Measurements from ENCODE around the gene MRAP2. TPM values are rescaled to one million over a fixed set of nuclear protein-coding genes. Genes with fewer than 3 reads are reported as not detected.
"Not testable (repeated sequence)": the region's sequence is repeated elsewhere in the genome, so short reads cannot be mapped to it uniquely, and the experiment has no call there.

Gene MRAP2
- total RNA-seq, 1 donor from 2014 or later: 7.5 TPM

DNA sequence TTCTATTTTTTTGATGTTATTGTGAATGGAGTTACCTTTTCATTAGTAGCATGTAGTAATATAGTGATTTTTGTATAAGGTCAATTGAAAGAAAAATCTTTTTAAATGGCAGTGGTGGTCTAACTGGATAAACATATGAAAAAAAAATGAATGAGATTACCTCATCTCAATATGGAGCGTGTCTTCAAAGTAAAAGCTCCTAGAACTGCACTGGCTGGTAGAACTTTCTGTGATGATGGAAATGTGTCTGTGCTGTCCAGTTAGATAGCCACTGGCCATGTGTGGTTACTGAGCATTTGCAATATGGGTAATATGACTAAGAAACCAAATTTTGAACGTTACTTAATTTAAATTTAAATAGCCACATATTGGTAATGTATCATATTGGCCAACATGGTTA is 44.1 kb downstream of the MRAP2 start:
- no peak for DNase-seq (ENCODE audit: low read depth)

DNA sequence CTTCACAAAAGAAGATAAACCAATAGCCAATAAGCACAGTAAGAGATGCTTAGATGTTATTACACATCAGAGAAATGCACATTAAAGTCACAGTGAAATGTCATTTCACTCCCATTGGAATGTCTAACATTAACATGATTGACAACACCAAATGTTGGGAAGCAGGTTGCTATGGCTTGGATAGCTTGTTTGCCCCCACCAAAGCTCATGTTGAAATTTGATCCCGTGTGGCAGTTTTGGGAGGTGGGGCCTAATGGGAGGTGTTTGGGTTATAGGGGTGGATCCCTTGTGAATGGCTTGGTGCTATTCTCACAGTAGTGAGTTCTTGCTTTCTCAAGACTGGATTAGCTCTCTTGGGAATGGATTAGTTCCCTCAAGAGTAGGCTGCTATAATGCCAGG is 44.8 kb downstream of the MRAP2 start:
- no peak for DNase-seq (ENCODE audit: low read depth)

DNA sequence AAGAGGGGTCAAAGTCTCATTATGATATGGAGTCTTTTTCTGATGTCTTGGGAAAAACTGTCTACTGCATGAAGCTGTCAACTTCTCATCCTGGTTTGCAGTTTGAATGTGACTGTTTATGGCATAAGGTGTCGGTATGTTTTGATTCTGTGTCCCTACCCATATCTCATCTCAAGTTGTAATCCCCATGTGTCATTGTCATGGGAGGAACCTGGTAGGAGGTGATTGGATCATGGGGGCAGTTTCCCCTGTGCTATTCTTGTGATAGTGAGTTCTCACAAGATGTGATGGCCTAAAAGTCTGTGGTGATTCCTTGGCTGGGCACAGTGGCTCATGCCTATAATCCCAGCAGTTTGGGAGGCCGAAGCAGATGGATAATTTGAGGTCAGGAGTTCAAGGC is 47.6 kb downstream of the MRAP2 start:
- no peak for DNase-seq (ENCODE audit: low read depth)

DNA sequence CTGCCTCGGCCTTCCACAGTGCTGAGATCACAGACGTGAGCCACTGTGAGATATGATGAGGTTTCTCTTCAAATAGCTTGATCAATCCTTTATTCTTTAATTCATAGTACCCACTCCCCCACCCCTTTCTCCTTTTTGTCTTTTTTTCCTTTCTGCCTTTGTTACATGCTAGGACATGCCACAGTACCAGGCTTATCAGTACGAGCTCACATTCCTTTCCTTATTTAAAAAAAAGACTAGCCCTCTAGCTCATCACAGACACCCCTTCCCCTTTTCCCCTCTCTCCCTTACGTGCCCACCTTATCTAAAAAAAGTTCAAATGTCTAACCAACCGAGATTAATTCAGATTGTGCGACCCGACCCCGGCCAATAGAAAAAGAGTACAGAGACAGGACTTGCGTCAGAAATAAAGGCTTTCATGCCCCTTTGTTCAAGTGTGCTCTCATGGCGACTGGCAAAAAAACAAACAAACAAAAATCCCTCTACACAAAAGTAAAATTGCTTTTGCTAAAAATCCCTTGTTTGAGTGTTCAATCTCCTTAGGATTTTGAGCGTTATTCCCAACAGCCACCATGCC is 49.2 kb downstream of the MRAP2 start:
- DNase-seq (ENCODE audit: low read depth): no peak

- DNase-seq (ENCODE audit: low read depth): not testable (repeated sequence)
These were observed 51.1 kb downstream of the MRAP2 start for GRCh38 chr6:84084705-84085104.

GRCh38 chr6:84086056-84086455 is 52.5 kb downstream of the MRAP2 start:
- DNase-seq (ENCODE audit: low read depth): no peak

DNA sequence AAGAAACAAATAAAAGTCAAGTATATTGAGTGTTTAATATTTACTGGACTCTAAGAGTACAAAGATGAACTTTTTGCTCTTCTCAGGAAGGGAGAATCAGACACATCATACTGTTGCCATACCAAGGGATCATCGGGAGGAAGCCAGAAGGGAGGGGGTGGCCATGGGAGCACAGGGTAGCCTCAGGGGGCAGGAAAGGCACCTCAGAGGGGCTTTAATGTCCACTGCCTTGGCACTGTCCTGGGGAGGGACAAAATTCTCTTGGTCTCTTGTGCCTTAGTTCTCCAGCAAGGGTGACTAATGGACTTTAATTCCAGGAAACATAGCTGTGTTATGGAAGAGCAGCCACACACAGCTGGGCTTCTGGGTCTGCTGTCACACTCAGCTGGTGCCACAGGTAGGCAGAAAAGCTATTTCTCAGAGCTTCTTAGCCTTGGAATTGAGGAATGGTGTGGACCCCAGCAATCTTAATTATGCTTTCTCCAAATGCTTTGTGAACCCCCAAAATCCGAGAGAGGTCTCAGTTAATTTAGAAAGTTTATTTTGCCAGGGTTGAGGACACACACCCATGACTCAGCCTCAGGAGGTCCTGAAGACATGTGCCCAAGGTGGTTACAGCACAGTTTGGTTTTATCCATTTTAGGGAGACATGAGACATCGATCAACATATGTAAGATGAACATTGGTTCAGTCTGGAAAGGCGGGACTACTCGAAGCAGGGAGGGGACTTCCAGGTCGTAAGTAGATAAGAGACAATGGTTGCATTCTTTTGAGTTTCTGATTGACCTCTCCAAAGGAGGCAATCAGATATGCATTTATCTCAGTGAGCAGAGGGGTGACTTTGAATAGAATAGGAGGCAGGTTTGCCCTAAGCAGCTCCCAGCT is 53.2 kb downstream of the MRAP2 start:
- DNase-seq (ENCODE audit: low read depth): peak; percentile 11

GRCh38 chr6:84089081-84089480 is 55.5 kb downstream of the MRAP2 start:
- no peak for DNase-seq (ENCODE audit: low read depth)

DNA sequence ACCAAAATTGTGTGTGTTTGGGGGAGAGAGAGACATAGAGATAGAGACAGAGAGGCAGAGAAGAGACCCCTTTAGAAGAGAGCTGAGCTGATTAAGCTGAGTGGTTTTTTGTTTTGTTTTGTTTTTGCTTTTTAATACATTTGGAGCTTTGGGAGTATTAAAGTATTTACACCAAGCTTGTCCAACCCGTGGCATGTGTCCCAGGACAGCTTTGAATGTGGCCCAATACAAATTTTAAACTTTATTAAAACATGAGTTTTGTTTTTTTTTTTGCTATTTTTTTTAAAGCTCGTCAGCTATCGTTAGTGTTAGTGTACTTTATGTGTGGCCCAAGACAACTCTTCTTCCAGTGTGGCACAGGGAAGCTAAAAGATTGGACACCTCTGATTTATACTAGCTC is 56.0 kb downstream of the MRAP2 start:
- DNase-seq (ENCODE audit: low read depth): no peak

DNA sequence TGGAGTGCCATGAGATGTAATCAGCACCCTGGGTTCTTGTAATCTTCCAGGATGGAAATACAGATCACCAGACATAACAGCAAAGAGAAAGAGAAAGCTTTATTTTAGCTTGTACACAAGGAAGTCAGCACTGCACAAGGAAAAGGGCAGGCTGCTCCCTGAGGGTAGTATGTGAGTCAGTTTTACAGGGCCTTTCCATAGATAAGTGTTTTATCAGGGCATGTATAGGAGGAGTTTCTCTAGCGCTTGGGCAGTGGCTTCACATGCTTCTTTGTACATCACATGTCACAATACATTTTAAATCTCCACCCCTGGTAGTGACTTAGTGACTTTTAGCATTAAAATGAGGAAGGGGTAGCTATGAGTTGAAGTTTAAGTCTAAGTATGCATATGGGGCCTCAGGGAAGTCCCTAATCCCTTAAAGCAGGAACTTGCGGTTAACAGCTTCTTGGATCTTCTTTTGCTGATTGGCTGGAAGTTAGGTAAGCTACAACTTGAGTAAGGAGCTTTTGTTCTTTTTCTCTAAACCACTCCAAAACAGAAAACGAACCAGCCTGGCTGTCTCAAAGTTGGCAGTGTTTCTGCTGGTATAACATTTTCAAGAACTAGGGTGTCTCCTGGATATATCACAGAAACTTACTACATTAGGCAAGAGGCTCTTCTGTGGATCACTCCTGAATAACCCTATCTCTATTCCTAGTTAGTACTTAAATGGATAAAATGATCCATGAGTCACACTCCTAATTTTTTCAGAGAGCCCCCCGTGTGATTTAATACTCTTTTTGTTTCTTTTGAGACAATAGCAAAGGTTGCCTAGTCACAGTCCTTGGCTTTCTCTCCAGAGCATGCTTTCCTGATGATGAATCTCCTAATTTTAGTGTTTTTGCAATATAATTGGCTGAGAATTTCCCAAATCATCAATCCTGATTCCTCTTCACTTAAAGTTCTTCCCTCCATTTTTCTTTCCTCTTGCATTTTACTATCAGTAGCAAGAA is 60.2 kb downstream of the MRAP2 start:
- DNase-seq (ENCODE audit: low read depth): peak; percentile 2

DNA sequence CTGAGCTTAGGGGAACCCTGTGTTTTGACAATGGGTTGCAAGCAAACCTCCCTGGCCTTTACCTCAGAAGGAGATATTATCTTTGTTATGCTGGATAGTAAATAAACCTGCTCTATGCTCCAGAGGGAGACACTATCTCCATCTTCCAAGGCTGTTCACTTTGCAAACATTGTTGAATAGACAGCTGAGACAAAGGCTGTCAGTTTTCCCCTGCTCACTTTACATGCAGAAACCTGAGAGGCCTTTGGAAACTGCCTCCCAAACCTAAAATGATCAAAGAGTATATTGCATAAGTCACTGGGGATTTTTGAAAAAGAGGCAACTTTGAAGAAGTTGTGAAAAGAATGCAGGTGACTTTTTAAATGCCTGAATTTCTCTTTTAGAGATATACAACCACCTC is 61.6 kb downstream of the MRAP2 start:
- no peak for DNase-seq (ENCODE audit: low read depth)

DNA sequence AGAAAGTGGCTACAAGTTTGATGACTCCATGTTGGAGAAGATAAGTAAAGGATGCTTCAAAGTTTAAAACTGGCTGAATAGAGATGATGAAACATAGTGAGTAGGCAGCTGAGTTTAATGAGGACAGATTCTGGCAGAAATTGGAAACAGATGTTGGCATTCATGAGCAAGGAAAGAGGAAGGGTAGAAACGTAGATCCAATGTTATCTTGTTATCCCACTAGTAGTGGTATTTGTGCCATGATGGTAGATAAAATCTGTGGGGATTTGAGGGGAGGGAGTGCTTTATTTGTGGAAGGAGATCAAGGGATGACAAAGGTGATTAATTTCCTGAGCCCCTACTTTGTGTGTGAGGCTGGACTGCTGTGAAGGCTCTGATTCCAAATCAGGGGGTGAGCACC is 69.5 kb downstream of the MRAP2 start:
- no peak for DNase-seq (ENCODE audit: low read depth)

DNA sequence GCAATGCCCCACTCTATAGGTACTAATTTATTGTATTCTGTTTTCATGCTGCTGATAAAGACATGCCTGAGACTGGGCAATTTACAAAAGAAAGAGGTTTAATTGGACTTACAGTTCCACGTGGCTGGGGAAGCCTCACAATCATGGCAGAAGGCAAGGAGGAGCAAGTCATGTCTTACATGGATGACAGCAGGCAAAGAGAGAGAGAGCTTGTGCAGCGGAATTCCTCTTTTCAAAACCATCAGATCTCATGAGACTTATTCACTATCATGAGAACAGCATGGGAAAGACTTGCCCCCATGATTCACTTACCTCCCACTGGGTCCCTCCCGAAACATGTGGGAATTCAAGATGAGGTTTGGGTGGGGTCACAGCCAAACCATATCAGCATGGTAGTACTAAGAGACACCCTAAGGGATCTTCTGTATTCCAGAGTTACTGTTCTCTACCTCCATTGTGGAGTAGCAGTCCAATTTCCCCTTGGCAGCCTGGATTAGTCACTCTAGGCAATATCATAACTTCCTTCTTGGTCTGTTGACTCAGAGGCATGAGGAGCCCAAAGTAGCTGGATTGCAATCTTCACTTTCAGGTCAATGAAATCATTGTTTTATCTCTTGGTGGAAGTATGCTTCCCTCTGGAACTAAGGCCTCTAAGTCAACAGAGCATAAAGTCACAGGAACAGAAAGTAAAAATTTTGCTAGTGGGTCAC is 71.8 kb downstream of the MRAP2 start:
- DNase-seq (ENCODE audit: low read depth): peak; percentile 54

DNA sequence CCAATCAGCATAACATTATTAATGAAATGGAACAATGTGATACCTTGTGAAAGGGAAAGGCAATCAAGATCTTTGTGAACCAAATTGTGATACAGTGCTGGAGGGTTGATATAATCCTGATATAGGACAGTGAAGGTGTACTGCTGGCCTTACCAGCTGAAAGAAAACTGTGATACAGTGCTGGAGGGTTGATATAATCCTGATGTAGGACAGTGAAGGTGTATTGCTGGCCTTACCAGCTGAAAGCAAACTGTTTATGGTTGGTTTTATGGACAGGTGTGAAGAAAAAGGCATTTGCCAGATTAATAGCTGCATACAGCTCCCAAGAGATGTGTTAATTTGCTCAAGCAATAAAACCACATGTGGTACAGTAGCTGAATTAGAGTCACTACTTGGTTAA is 73.9 kb downstream of the MRAP2 start:
- no peak for DNase-seq (ENCODE audit: low read depth)

DNA sequence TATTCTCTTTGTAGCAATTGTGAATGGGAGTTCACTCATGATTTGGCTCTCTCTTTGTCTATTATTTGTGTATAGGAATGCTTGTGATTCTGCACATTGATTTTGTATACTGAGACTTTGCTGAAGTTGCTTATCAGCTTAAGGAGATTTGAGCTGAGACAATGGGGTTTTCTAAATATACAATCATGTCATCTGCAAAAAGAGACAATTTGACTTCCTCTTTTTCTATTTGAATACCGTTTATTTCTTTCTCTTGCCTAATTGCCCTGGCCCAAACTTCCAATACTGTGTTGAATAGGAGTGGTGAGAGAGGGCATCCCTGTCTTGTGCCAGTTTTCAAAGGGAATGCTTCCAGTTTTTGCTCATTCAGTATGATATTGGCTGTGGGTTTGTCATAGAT is 77.8 kb downstream of the MRAP2 start:
- not testable (repeated sequence) for DNase-seq (ENCODE audit: low read depth)

DNA sequence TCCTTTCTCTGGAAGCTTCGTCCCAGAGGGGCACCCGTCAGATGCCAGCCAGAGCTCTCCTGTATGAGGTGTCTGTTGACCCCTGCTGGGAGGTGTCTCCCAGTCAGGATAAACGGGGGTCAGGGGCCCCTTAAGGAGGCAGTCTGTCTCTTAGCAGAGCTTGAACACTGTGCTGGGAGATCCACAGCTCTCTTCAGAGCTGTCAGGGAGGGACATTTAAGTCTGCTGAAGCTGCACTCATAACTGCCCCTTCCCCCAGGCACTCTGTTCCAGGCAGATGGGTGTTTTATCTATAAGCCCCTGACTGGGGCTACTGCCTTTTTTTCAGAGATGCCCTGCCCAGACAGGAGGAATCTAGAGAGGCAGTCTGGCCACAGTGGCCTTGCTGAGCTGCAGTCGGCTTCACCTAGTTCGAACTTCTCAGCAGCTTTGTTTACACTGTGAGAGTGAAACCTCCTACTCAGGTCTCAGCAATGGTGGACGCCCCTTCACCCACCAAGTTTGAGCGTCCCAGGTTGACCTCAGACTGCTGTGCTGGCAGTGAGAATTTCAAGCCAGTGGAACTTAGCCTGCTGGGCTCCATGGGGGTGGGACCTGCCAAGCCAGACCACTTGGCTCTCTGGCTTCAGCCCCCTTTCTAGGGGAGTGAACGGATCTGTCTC is 81.5 kb downstream of the MRAP2 start:
- DNase-seq (ENCODE audit: low read depth): not testable (repeated sequence)

DNA sequence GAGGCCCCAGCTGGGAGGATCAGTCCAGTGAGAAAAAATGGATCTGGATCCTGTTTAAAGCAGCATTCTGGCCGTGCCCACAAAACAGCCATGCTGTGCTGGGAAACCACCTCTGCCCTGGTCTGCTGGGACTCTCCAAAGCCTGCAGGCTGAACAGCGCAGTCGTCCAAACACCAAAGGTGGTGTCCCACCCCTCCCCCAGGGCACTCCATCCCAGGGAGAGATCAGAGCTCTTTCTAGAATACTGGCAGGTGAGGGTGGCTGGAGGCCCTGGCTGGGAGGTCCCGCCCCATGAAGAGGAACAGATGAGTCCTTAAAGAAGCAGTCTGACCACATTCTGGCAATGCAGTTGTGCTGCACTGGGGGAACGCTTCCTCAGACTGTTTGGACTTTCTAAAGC is 84.6 kb downstream of the MRAP2 start:
- no peak for DNase-seq (ENCODE audit: low read depth)

GRCh38 chr6:84119277-84119676 is 85.7 kb downstream of the MRAP2 start:
- DNase-seq (ENCODE audit: low read depth): no peak

DNA sequence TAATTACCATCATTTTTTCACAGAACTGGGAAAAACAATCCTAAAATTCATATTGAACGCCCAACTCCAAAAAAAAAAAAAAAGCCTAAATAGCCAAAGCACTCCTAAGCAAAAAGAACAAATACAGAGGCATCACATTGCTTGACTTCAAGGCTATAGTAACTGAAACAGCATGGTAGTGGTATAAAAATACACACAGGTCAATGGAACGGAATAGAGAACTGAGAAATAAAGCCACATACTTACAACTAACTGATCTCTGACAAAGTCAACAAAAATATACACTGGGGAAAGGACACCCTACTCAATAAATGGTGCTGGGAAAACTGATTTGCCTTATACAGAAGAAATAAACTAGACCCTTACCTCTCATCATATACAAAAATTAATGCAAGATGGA is 89.6 kb downstream of the MRAP2 start:
- DNase-seq (ENCODE audit: low read depth): no peak

- not testable (repeated sequence) for DNase-seq (ENCODE audit: low read depth)
These were observed 96.0 kb downstream of the MRAP2 start for GRCh38 chr6:84129588-84129987.

GRCh38 chr6:84133385-84133784 is 99.8 kb downstream of the MRAP2 start:
- DNase-seq (ENCODE audit: low read depth): not testable (repeated sequence)

Measured in renal cortical epithelial cell (primary cell).